Peyer's patch (tissue), 4 donors: ENCODE data around the gene ZSCAN2.

ENCODE experiments used
- POLR2A ChIP-seq, 2 donors: fragments of 450-650 bp; IDR thresholded peaks; one replicate each; pipeline ENCODE4 v1.5.1; 2017; ENCODE audit warnings: antibody characterized with exemption in 2 of 2, mild to moderate bottlenecking in 2 of 2, moderate library complexity in 2 of 2
- TF ChIP-seq, protein P1 (sequence below), 6 experiments: fragments of 450-650 bp in 4 of 6; fragments of 200-600 bp in 2 of 6; sonication (generic) in 1 of 6; IDR thresholded peaks; one replicate each; pipeline ENCODE4 v1.5.1; 2017 to 2019; ENCODE audit warnings: antibody characterized with exemption in 6 of 6, mild to moderate bottlenecking in 3 of 6, moderate library complexity in 1 of 6

- TF ChIP-seq, protein P1, sequence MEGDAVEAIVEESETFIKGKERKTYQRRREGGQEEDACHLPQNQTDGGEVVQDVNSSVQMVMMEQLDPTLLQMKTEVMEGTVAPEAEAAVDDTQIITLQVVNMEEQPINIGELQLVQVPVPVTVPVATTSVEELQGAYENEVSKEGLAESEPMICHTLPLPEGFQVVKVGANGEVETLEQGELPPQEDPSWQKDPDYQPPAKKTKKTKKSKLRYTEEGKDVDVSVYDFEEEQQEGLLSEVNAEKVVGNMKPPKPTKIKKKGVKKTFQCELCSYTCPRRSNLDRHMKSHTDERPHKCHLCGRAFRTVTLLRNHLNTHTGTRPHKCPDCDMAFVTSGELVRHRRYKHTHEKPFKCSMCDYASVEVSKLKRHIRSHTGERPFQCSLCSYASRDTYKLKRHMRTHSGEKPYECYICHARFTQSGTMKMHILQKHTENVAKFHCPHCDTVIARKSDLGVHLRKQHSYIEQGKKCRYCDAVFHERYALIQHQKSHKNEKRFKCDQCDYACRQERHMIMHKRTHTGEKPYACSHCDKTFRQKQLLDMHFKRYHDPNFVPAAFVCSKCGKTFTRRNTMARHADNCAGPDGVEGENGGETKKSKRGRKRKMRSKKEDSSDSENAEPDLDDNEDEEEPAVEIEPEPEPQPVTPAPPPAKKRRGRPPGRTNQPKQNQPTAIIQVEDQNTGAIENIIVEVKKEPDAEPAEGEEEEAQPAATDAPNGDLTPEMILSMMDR (IDR thresholded peaks at IDR 0.05), result no peak
- TF ChIP-seq POLR2A (IDR thresholded peaks at IDR 0.05), result no peak
These were observed 52.7 kb downstream of the ZSCAN2 start for GRCh38 chr15:84653584-84653909.
